GM12891 (cell line): Measurements from ENCODE around the gene RPP25L.

Experiments
- POLR2A ChIP-seq: IDR thresholded peaks from 2 replicates; pipeline ENCODE4 v1.6.1; 2011; ENCODE audit warnings: low read depth, low read length, control low read depth
- TAF1 ChIP-seq: IDR thresholded peaks from 2 replicates; pipeline ENCODE4 v1.6.1; 2011; ENCODE audit warnings: low read depth, low read length, control low read depth

- TF ChIP-seq POLR2A (peak; percentile 71), TAF1 (no peak; the same call in 1 of the 2 replicates)
These were observed 8.4 kb upstream of the RPP25L start, which contains the start of gene DCTN3 for GRCh38 chr9:34620061-34620994.
